ENCODE data around the gene GALNT2. TPM values are rescaled to one million over a fixed set of nuclear protein-coding genes. Genes with fewer than 3 reads are reported as not detected.

Gene GALNT2
- total and polyA plus RNA-seq, 9 of the 15 experiments (the other 6 are each of a cell fraction or from before 2014, with no cell fraction given), result 1.6 to 106 (median 51.9) TPM

DNA sequence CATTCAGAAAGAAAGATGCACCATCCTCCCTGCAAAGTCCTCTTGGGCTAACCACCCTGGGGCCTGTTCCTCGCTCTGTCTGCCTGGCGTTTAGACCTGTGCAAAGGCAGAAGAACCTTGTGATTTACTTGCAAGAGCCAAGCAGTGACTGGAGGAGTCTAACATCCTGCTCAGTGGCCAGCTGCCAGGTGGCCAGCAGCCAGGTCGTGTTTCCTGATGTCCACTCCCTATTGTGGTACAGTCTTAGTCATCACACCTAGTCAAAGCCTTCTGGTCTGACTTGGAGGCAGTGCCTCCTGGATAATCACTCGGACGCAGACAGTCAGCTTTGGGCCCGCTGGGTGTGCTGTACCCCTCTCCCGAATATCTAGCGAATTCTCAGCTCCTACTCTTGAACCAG lies 241.0 kb downstream of the GALNT2 start (continued):
- TF ChIP-seq, protein P1, sequence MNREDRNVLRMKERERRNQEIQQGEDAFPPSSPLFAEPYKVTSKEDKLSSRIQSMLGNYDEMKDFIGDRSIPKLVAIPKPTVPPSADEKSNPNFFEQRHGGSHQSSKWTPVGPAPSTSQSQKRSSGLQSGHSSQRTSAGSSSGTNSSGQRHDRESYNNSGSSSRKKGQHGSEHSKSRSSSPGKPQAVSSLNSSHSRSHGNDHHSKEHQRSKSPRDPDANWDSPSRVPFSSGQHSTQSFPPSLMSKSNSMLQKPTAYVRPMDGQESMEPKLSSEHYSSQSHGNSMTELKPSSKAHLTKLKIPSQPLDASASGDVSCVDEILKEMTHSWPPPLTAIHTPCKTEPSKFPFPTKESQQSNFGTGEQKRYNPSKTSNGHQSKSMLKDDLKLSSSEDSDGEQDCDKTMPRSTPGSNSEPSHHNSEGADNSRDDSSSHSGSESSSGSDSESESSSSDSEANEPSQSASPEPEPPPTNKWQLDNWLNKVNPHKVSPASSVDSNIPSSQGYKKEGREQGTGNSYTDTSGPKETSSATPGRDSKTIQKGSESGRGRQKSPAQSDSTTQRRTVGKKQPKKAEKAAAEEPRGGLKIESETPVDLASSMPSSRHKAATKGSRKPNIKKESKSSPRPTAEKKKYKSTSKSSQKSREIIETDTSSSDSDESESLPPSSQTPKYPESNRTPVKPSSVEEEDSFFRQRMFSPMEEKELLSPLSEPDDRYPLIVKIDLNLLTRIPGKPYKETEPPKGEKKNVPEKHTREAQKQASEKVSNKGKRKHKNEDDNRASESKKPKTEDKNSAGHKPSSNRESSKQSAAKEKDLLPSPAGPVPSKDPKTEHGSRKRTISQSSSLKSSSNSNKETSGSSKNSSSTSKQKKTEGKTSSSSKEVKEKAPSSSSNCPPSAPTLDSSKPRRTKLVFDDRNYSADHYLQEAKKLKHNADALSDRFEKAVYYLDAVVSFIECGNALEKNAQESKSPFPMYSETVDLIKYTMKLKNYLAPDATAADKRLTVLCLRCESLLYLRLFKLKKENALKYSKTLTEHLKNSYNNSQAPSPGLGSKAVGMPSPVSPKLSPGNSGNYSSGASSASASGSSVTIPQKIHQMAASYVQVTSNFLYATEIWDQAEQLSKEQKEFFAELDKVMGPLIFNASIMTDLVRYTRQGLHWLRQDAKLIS (CRISPR knock-in tag; IDR thresholded peaks at IDR 0.05), result no peak
- TF ChIP-seq YBX1 (IDR thresholded peaks at IDR 0.05), result no peak

DNA sequence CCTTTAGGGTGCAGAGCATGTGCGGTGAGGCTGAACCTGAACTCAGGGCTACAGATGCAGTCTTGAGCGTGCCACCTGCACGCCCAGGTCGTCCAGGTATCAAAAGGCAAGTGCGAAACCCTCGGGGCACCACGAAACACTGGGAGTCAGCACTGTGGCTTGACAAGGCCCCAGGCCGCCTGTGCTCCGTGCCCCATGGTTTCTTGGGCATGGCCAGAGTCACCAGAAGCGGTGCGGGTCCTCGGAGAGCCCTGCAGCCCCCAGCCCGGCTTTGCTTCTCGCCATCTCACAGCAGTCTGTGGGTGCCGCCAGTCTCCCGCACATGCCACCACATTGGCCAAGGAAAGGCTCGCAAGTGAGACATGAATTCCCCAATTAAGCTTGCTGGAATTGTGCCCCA lies 241.8 kb downstream of the GALNT2 start:
- H3K36me3 ChIP-seq (ENCODE audit: control insufficient read depth, insufficient read depth, low read length), result no peaks in the 10 kb centered on the region
- TF ChIP-seq TAL1 (IDR thresholded peaks at IDR 0.05), result no peak
- no peak for TF ChIP-seq BRD4 (IDR thresholded peaks at IDR 0.05)
- TF ChIP-seq SRSF1 (IDR thresholded peaks at IDR 0.05; ENCODE audit: low read depth, low read length), result no peak
- TF ChIP-seq RFX5 (IDR thresholded peaks at IDR 0.05; ENCODE audit: low read depth, low read length), result no peak
- TF ChIP-seq EP300 (IDR thresholded peaks at IDR 0.05; ENCODE audit: low read length), result no peak
- TF ChIP-seq ZNF217 (CRISPR knock-in tag; IDR thresholded peaks at IDR 0.05), result no peak
- no peak for TF ChIP-seq POLR2H (tag; IDR thresholded peaks at IDR 0.05; ENCODE audit: low read depth)
- TF ChIP-seq, protein P2, sequence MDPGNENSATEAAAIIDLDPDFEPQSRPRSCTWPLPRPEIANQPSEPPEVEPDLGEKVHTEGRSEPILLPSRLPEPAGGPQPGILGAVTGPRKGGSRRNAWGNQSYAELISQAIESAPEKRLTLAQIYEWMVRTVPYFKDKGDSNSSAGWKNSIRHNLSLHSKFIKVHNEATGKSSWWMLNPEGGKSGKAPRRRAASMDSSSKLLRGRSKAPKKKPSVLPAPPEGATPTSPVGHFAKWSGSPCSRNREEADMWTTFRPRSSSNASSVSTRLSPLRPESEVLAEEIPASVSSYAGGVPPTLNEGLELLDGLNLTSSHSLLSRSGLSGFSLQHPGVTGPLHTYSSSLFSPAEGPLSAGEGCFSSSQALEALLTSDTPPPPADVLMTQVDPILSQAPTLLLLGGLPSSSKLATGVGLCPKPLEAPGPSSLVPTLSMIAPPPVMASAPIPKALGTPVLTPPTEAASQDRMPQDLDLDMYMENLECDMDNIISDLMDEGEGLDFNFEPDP (CRISPR knock-in tag; IDR thresholded peaks at IDR 0.05), result no peak
- TF ChIP-seq, protein P3, sequence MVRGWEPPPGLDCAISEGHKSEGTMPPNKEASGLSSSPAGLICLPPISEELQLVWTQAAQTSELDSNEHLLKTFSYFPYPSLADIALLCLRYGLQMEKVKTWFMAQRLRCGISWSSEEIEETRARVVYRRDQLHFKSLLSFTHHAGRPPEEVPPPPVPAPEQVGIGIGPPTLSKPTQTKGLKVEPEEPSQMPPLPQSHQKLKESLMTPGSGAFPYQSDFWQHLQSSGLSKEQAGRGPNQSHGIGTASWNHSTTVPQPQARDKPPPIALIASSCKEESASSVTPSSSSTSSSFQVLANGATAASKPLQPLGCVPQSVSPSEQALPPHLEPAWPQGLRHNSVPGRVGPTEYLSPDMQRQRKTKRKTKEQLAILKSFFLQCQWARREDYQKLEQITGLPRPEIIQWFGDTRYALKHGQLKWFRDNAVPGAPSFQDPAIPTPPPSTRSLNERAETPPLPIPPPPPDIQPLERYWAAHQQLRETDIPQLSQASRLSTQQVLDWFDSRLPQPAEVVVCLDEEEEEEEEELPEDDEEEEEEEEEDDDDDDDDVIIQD (CRISPR knock-in tag; IDR thresholded peaks at IDR 0.05), result no peak
- TF ChIP-seq, protein P4, sequence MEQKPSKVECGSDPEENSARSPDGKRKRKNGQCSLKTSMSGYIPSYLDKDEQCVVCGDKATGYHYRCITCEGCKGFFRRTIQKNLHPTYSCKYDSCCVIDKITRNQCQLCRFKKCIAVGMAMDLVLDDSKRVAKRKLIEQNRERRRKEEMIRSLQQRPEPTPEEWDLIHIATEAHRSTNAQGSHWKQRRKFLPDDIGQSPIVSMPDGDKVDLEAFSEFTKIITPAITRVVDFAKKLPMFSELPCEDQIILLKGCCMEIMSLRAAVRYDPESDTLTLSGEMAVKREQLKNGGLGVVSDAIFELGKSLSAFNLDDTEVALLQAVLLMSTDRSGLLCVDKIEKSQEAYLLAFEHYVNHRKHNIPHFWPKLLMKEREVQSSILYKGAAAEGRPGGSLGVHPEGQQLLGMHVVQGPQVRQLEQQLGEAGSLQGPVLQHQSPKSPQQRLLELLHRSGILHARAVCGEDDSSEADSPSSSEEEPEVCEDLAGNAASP (IDR thresholded peaks at IDR 0.05), result no peak
- TF ChIP-seq ZNF253 (CRISPR knock-in tag; conservative IDR thresholded peaks at IDR 0.05), result no peak

More for the DNA sequence above, 241.8 kb downstream of the GALNT2 start:
- no peaks in the 10 kb centered on the region for H3K9me3 ChIP-seq (replicated peaks; ENCODE audit: control insufficient read depth, insufficient read depth, low read depth, low read length)
- H3K79me2 ChIP-seq (ENCODE audit: control insufficient read depth, insufficient read depth, low read length), result no peaks in the 10 kb centered on the region
- intact Hi-C loops (cut with micrococcal nuclease), result no loop called here
- CTCF ChIA-PET (ENCODE audit: low intra/inter-chr PET ratio), result no interaction called here
- peaks cover 25 to 43% of the 10 kb centered on the region in 2 experiments for H3K27me3 ChIP-seq (ENCODE audit: control insufficient read depth in 2 of 2, insufficient read depth in 2 of 2, low read length in 2 of 2)
- FAIRE-seq, result no peak
- H3K4me3 ChIP-seq, result no peak overlapping the region
- POLR2A ChIA-PET, result interaction anchor here (0.5 kb wide), 1 partner anchor 1080 kb away, joined by 3 read pairs; no protein-coding TSS in a partner anchor
- no peak overlapping the region for H2AFZ ChIP-seq (ENCODE audit: low read depth, low read length)
- H4K20me1 ChIP-seq (replicated peaks; ENCODE audit: control insufficient read depth, insufficient read depth, low read length), result 0 out of 2 replicates have a peak, but pooled peaks cover 1% of the 10 kb centered on the region
- DNase-seq (ENCODE audit: extremely low read depth in 1 of 4, low spot score in 3 of 4), result no peak
- in situ Hi-C loops (cut with MboI), result loop anchor here (10.0 to 25.0 kb wide), 2 partner anchors 597 to 1054 kb away; no protein-coding TSS in a partner anchor
- 5% methylated on average over 16 of the region's 17 CpGs for WGBS (ENCODE audit: insufficient coverage, low coverage, missing lambda C conversion rate)
- no peaks in the 10 kb centered on the region for H3K9me1 ChIP-seq (ENCODE audit: control insufficient read depth, insufficient read depth, low read length)
- BruUV-seq (replicated peaks), result no TSS peak
- no peak for ATAC-seq
- no peaks in the 10 kb centered on the region for H3K4me1 ChIP-seq (replicated peaks in 1 of 2; ENCODE audit: control insufficient read depth in 2 of 2, insufficient read depth in 2 of 2, low read length in 2 of 2)
- no peak overlapping the region for H3K27ac ChIP-seq (ENCODE audit: extremely low read depth, low read depth, low read length)
- no peak overlapping the region for H3K4me2 ChIP-seq (ENCODE audit: insufficient read depth, low read length)
- H3K9ac ChIP-seq (ENCODE audit: insufficient read depth in 1 of 2, low read depth in 2 of 2, low read length in 2 of 2), result no peak overlapping the region

Measured in K562 (cell line).